Neural cell (in vitro differentiated cells): ENCODE data around the gene DNAJB2. TPM values are rescaled to one million over a fixed set of nuclear protein-coding genes. Genes with fewer than 3 reads are reported as not detected.

Source experiments
- H2AFZ ChIP-seq: fragments of 200-600, 300-800 bp; sonication (generic), shearing (Covaris generic); 2 replicates; pipeline ENCODE4 v1.6.0; 2014; ENCODE audit warnings: low read depth, mild to moderate bottlenecking, antibody characterized with exemption, low read length, moderate library complexity
- H3F3A ChIP-seq: fragments of 200-600 bp; shearing (Covaris generic); 2 replicates; pipeline ENCODE4 v1.6.1; 2016; ENCODE audit warnings: mild to moderate bottlenecking, moderate library complexity, mixed read lengths, antibody characterized with exemption, low read length; ENCODE audit not compliant: insufficient read depth, poor library complexity, severe bottlenecking
- H3K27ac ChIP-seq: fragments of 200-600, 300-800 bp; sonication (generic), shearing (Covaris generic); 2 replicates; pipeline ENCODE4 v1.5.1; 2014; ENCODE audit warnings: mild to moderate bottlenecking, low read length, moderate library complexity
- H3K27me3 ChIP-seq: fragments of 300-800, 200-600 bp; sonication (generic), shearing (Covaris generic); 2 replicates; pipeline ENCODE4 v1.6.0; 2014; ENCODE audit warnings: mild to moderate bottlenecking, low read depth, low read length, moderate library complexity; ENCODE audit not compliant: insufficient read depth
- H3K36me3 ChIP-seq: fragments of 300-800, 200-600 bp; sonication (generic), shearing (Covaris generic); 2 replicates; pipeline ENCODE4 v1.5.1; 2014; ENCODE audit warnings: mild to moderate bottlenecking, antibody characterized with exemption, low read length, moderate library complexity; ENCODE audit not compliant: insufficient read depth
- H3K4me2 ChIP-seq: fragments of 300-800, 200-600 bp; sonication (generic), shearing (Covaris generic); 2 replicates; pipeline ENCODE4 v1.6.0; 2014; ENCODE audit warnings: mild to moderate bottlenecking, low read length
- H3K4me3 ChIP-seq: fragments of 300-800, 200-600 bp; sonication (generic), shearing (Covaris generic); 2 replicates; pipeline ENCODE4 v1.5.1; 2014; ENCODE audit warnings: mild to moderate bottlenecking, low read length, moderate library complexity
- H3K79me2 ChIP-seq: fragments of 200-600 bp; shearing (Covaris generic); replicated peaks from 2 replicates; pipeline ENCODE4 v1.6.0; 2014; ENCODE audit warnings: mild to moderate bottlenecking, low read length, moderate library complexity; ENCODE audit not compliant: insufficient read depth
- H3K9ac ChIP-seq: fragments of 300-800, 200-600 bp; sonication (generic), shearing (Covaris generic); 2 replicates; pipeline ENCODE4 v1.6.1; 2016; ENCODE audit warnings: mild to moderate bottlenecking, low read length, mixed read lengths
- H3K9me2 ChIP-seq: fragments of 200-600 bp; shearing (Covaris generic); 2 replicates; pipeline ENCODE4 v1.6.1; 2016; ENCODE audit warnings: mild to moderate bottlenecking, low read length, mixed read lengths; ENCODE audit not compliant: insufficient read depth
- H3K9me3 ChIP-seq: fragments of 200-600, 300-800 bp; sonication (generic), shearing (Covaris generic); 2 replicates; pipeline ENCODE4 v1.6.1; 2016; ENCODE audit warnings: mild to moderate bottlenecking, mixed run types, low read length, moderate library complexity, mixed read lengths
- H4K20me1 ChIP-seq: fragments of 200-600 bp; shearing (Covaris generic); 2 replicates; pipeline ENCODE4 v1.6.1; 2016; ENCODE audit warnings: mild to moderate bottlenecking, mixed run types; ENCODE audit not compliant: insufficient read depth
- EP300 ChIP-seq: fragments of 450-650 bp; conservative IDR thresholded peaks from 2 replicates; pipeline ENCODE4 v1.6.1; 2014; ENCODE audit warnings: antibody characterized with exemption, mild to moderate bottlenecking, moderate library complexity; ENCODE audit not compliant: poor library complexity, severe bottlenecking
- EZH2 ChIP-seq: fragments of 200-600, 300-800 bp; shearing (Covaris generic), sonication (generic); IDR thresholded peaks from 2 replicates; pipeline ENCODE4 v1.6.1; 2014; ENCODE audit warnings: antibody characterized with exemption, low read length, borderline replicate concordance, mild to moderate bottlenecking; ENCODE audit not compliant: insufficient read depth, poor library complexity, severe bottlenecking
- MXI1 ChIP-seq: fragments of 450-650 bp; conservative IDR thresholded peaks from 2 replicates; pipeline ENCODE4 v1.6.1; 2014; ENCODE audit warnings: antibody characterized with exemption, mild to moderate bottlenecking; ENCODE audit not compliant: poor library complexity, severe bottlenecking
- POLR2AphosphoS5 ChIP-seq: IDR thresholded peaks from 2 replicates; pipeline ENCODE4 v1.6.1; 2012
- RAD21 ChIP-seq: fragments of 450-650 bp; conservative IDR thresholded peaks from 2 replicates; pipeline ENCODE4 v1.6.1; 2014; ENCODE audit warnings: antibody characterized with exemption, mild to moderate bottlenecking, moderate library complexity
- SMC3 ChIP-seq: fragments of 450-650 bp; conservative IDR thresholded peaks from 2 replicates; pipeline ENCODE4 v1.6.1; 2014; ENCODE audit warnings: antibody characterized with exemption, mild to moderate bottlenecking, moderate library complexity; ENCODE audit not compliant: poor library complexity
- TAF1 ChIP-seq: IDR thresholded peaks from 2 replicates; pipeline ENCODE4 v1.6.1; 2012; ENCODE audit warnings: low read depth
- polyA plus RNA-seq: library from polyadenylated mRNA; depleted of rRNA; stranded (reverse); fragments of >200 nt; gene quantifications from 2 replicates; pipeline ENCODE4 v1.2.3, GENCODE V29; 2014
- TF ChIP-seq, protein P1 (sequence below): fragments of 450-650 bp; IDR thresholded peaks from 2 replicates; pipeline ENCODE4 v1.5.1; 2014; ENCODE audit warnings: antibody characterized with exemption, mild to moderate bottlenecking, moderate library complexity; ENCODE audit not compliant: poor library complexity, severe bottlenecking
- TF ChIP-seq, protein P2 (sequence below): IDR thresholded peaks from 2 replicates; pipeline ENCODE4 v1.6.1; 2012; ENCODE audit warnings: borderline replicate concordance

Gene DNAJB2
- polyA plus RNA-seq, 1 donor from 2014 or later, result 145 TPM

- Histone ChIP-seq H3K36me3 (peaks cover 8% of the 10 kb centered on the region), H3K27me3 (no peaks in the 10 kb centered on the region), H3K27ac (peak within 1 kb of the TSS; percentile 81), H3K9me3 (no peaks in the 10 kb centered on the region), H3K79me2 (peaks cover 12% of the 10 kb centered on the region), H3K9me2 (no peaks in the 10 kb centered on the region), H4K20me1 (no peaks in the 10 kb centered on the region), H3K4me2 (peak within 1 kb of the TSS; percentile 99), H3F3A (no peaks in the 10 kb centered on the region), H3K9ac (peak within 1 kb of the TSS; percentile 97), H3K4me3 (peak within 1 kb of the TSS; percentile 85), H2AFZ (peak within 1 kb of the TSS; percentile 81)
- TF ChIP-seq, protein P1, sequence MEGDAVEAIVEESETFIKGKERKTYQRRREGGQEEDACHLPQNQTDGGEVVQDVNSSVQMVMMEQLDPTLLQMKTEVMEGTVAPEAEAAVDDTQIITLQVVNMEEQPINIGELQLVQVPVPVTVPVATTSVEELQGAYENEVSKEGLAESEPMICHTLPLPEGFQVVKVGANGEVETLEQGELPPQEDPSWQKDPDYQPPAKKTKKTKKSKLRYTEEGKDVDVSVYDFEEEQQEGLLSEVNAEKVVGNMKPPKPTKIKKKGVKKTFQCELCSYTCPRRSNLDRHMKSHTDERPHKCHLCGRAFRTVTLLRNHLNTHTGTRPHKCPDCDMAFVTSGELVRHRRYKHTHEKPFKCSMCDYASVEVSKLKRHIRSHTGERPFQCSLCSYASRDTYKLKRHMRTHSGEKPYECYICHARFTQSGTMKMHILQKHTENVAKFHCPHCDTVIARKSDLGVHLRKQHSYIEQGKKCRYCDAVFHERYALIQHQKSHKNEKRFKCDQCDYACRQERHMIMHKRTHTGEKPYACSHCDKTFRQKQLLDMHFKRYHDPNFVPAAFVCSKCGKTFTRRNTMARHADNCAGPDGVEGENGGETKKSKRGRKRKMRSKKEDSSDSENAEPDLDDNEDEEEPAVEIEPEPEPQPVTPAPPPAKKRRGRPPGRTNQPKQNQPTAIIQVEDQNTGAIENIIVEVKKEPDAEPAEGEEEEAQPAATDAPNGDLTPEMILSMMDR, result no peak
- TF ChIP-seq SMC3 (peak; percentile 56), RAD21 (no peak), POLR2AphosphoS5 (peak; percentile 90), MXI1 (peak; percentile 87), EZH2 (no peak), EP300 (peak; percentile 69), TAF1 (peak; percentile 64)
- TF ChIP-seq, protein P2, sequence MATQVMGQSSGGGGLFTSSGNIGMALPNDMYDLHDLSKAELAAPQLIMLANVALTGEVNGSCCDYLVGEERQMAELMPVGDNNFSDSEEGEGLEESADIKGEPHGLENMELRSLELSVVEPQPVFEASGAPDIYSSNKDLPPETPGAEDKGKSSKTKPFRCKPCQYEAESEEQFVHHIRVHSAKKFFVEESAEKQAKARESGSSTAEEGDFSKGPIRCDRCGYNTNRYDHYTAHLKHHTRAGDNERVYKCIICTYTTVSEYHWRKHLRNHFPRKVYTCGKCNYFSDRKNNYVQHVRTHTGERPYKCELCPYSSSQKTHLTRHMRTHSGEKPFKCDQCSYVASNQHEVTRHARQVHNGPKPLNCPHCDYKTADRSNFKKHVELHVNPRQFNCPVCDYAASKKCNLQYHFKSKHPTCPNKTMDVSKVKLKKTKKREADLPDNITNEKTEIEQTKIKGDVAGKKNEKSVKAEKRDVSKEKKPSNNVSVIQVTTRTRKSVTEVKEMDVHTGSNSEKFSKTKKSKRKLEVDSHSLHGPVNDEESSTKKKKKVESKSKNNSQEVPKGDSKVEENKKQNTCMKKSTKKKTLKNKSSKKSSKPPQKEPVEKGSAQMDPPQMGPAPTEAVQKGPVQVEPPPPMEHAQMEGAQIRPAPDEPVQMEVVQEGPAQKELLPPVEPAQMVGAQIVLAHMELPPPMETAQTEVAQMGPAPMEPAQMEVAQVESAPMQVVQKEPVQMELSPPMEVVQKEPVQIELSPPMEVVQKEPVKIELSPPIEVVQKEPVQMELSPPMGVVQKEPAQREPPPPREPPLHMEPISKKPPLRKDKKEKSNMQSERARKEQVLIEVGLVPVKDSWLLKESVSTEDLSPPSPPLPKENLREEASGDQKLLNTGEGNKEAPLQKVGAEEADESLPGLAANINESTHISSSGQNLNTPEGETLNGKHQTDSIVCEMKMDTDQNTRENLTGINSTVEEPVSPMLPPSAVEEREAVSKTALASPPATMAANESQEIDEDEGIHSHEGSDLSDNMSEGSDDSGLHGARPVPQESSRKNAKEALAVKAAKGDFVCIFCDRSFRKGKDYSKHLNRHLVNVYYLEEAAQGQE, result no peak
Measured at GRCh38 chr2:219245148-219245898, 33.8 kb upstream of the DNAJB2 start, which contains the start of the genes GLB1L and STK16. Gene GLB1L (minus strand): TSS chr2:219245444. CDS start chr2:219243573, 1,871 bp downstream. Gene STK16 (plus strand): TSS chr2:219245479. CDS start chr2:219246000, 521 bp downstream.

DNA sequence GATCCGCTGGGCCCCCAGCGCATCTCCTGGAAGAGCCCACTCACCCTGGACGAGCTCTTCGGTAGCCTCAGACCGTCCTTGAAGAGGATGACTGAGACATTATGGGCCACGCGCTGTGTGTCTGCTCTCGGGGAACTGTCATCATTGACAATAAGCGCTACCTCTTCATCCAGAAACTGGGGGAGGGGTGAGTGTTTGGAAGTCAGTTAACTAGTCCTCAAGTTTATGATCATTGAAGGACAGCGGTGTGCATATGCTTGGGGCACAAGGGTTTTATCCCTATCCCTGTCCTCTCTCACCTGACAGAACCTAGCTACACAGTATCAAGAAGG, 33.3 kb upstream of the DNAJB2 start:
- TF ChIP-seq SMC3 (no peak), EZH2 (no peak), POLR2AphosphoS5 (no peak), TAF1 (no peak), RAD21 (no peak), MXI1 (no peak), EP300 (no peak)
- TF ChIP-seq, protein P1, result no peak
- TF ChIP-seq, protein P2, result no peak
- H3K79me2 ChIP-seq, result peaks cover 12% of the 10 kb centered on the region
- H3K27ac ChIP-seq, result peak overlapping the region; percentile 81
- no peaks in the 10 kb centered on the region for H3K9me2 ChIP-seq
- peak overlapping the region; percentile 85 for H3K4me3 ChIP-seq
- H2AFZ ChIP-seq, result peak overlapping the region; percentile 81
- peaks cover 8% of the 10 kb centered on the region for H3K36me3 ChIP-seq
- no peaks in the 10 kb centered on the region for H3F3A ChIP-seq
- H3K27me3 ChIP-seq, result no peaks in the 10 kb centered on the region
- H3K4me2 ChIP-seq, result peak overlapping the region; percentile 99
- no peaks in the 10 kb centered on the region for H3K9me3 ChIP-seq
- H4K20me1 ChIP-seq, result no peaks in the 10 kb centered on the region
- H3K9ac ChIP-seq, result peak overlapping the region; percentile 97
